GM21786 (cell line): ENCODE measurements around the gene SLC35B2.
A peak's percentile ranks its signal among the peaks of the same experiment; 100 is the strongest.

Source experiments
- ATAC-seq: cut with Tn5 transposase; IDR thresholded peaks from one replicate; pipeline ENCODE4 v1.9.1; 2021; ENCODE audit not compliant: unreplicated experiment

SLC35B2 gene

DNA sequence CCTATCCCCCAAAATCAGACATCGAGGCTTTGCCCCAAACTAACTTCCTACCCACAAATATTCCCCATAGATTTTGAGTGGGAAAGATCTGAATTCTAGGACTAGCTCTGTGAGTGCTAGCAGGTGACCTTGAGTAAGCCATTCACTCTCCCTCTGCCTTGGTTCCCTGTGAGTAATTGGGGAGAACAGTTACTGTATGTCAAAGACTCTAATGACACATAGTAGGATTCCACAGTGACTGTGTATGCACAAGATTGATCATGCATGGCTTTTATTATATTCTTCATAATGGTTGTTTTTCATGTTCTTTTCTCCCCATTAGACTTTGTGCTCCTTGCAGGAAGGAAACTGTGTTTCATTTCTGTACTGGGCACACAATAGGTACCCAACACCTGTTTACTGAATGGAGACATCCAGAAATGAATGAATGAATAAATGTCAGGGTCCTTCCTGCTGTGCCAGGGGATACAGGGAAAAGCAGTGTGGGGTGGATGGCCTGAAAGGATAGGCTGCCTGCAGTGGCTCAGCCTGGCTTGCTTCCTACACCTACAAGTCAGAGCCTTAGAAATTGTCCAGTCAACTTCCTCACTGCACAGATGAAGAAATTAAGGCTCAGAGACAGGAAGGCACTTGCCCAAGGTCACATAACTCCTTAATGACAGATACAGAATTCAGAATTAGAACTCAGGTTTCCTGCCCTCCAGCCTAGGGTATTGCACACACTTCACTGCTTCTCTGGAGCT lies 12.0 kb upstream of the SLC35B2 start:
- no peak for ATAC-seq

DNA sequence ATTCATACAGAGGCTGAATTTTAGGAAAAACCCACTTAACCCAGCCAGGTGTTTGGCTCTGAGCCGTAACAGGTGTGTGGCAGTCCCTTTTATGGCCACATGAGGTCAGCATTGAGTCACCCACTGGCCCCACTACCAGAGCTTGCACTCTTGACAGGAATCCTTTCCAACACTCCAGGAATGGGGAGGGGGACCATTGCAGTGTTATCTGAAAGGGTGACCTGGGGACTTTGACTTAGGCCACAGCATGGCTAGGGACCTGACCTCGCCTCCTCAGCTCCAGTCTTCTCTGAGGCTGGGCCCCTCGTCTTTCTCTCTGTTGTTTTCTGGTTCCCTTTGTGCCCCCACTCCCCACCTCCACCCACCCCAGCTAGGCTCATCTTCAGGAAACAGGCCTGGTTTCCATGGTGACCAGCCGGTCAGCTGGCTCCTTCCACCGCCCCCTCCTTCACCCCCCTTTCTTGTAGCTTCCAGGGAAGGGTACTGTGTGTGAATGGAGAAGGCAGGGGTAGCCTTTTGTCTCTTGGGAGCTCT lies 10.8 kb upstream of the SLC35B2 start:
- no peak for ATAC-seq

DNA sequence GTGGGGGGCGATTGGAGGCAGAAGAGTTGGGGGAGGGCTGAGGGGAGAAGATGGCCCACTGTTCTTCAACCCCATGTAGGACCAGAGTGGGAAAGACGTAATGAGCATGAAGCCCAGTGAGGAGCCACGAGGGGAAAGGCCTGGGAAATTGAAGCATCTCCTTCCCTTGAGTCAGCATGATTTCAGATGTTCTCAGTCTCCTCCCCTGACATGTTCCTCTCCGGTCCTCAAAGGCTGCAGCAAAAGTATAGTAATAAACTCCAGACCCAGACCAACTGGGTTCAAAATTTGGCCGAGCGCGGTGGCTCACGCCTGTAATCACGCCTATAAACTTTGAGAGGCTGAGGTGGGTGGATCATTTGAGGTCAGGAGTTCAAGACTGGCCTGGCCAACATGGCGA lies 9.9 kb upstream of the SLC35B2 start:
- no peak for ATAC-seq

DNA sequence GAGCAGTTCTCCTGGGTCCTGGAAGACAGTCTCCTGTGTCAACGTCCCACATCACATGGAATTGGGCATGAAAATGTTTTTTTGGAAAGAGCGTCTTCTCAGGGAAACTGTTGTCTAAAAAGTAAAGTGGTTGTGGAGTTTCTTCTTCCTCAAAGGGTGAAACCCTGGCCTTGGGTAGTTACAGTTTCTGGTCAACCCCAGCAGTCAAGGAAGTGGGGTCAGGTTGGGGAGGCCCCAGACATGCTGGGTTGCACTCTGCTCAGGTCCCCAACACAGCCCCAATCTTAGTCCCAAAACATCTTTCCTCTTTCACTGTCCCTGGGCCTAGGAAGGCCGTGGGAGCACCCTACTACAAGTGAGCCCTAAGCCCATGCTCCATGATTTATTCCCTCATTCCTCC lies 9.0 kb upstream of the SLC35B2 start:
- ATAC-seq: peak; percentile 33

DNA sequence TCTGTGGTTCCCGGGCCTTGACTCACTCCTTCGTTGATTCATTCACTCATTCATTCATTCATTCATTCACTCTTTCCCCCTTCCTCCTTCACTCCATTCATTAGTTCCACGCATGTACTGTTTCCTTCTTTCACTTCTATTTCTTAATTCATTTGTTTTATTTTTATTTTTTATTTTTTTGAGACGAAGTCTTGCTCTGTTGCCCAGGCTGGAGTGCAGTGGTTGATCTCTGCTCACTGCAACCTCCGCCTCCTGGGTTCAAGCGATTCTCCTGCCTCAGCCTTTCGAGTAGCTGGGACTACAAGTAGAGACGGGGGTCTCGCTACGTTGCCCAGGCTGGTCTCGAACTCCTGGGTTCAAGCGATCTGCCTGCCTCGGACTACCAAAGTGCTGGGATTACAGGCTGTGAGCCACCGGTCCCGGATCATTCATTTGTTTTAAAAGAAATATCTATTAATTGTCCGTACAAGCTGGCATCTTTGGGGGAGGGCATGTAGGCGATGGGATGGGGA lies 8.4 kb upstream of the SLC35B2 start:
- ATAC-seq: peak; percentile 29

DNA sequence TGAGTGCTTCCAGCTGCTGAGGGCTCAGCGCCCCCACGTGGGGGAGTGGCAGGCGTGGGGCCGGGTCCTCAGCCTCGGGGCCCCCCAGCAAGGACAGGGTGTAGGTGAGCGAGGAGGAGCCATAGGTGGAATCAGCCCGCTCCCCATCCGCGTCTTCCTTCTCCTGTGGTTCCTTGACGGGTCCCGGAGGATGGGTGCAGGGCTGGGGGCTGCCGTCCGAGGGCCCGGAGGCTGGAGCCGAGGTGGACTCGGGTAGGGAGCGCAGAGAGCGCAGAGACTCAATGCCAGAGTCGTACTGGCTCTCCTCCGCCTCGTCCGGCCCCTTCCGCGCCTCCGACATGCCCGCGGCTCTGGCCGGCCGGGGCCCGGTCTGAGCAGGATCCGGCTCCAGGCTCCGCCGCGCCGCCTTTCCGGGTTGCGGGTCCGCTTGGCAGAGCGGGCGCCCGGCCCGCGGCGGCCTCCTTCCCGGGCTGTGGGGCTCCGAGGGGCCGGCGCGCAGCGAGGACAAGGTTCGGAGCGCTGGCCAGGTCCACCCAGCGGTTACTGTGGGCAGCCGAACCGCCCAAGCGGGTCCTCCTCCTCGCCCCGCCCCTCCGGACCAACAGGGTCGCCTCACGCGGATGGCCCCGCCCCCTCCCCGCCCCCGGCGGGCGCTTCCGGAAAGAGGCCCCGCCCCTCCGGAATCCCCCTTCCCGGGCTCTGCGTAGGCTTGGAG lies 7.8 kb upstream of the SLC35B2 start, which contains the start of gene NFKBIE:
NFKBIE (minus strand) TSS at position 545 of the 715 bp plus-strand sequence; CDS start at position 340, 205 bp downstream.
- peak; percentile 26 for ATAC-seq

DNA sequence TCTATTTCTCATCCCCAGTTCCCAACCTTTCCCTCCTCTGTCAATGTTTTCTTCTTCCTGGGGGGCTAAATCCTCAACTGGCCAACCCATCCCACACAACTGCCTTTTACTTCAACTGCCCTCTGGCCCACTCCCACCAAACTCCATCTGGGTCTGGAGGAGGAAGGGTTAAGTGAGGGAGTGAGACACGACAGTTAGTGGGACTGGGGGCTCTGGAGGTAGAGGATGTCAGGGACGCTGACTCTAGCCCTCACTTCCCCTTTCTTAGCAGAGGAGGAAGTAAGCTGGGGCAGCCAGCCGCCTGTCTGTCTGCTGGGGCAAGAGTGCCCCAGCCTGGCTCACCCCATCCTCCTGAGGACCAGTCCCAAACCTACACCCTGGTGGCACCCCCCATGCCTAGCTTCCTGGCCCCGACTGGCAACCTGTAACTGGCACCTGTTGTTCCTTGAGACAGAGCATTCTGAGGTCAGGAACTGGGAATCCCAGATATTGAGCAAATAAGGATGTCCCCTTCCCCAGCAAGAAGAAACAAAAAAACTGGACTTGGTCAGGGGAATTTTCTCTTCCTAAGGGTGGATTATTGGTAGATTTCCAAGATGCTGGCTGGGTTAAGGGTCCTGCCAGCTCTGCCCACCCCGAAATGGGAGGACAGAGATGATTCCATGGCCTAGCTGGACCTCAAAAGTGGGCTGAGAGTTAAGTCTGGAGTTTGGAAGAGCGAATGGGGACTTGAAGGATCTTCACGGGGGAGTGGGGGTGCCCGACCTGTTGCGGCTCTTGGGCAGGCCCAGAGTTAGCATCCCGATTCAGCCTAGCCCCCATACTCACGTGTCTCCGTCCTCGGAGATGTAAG lies 7.1 kb upstream of the SLC35B2 start:
- ATAC-seq: peak; percentile 28

DNA sequence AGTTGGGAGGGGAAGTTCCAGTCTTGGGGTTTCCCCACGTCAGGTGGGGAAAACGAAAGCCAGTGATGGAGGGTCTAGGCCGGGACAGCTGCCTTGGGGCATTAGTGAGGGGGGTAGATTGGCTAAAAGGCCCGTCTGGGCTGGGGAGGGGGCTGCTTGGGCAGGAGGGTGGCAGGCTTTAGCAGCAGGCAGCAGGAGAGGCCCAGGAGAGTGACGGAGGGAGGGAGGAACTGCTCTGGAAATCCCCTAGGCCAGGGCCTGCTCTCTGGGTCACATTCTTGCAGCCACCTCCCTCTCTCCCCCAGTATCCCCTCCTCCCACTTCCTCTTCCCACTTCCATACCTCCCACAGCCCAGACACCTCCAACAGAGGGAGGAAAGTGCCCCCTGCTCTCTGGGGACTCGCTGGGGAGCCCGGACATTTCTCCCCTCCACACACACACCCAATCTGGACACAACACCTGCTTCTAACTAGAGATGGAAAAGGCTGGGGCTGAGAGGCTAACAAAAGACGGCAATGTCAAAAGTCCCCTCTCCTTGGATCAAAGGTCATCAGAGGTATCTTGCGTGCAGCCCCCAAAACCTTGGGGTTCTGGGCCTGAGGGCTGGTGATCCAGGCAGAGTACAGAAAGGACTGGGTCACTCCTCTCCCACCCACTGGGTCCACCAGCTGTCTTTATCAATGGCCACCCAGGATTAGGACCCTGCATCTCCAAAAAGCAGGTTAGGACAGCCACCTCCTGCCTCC lies 6.2 kb upstream of the SLC35B2 start:
- ATAC-seq: no peak

DNA sequence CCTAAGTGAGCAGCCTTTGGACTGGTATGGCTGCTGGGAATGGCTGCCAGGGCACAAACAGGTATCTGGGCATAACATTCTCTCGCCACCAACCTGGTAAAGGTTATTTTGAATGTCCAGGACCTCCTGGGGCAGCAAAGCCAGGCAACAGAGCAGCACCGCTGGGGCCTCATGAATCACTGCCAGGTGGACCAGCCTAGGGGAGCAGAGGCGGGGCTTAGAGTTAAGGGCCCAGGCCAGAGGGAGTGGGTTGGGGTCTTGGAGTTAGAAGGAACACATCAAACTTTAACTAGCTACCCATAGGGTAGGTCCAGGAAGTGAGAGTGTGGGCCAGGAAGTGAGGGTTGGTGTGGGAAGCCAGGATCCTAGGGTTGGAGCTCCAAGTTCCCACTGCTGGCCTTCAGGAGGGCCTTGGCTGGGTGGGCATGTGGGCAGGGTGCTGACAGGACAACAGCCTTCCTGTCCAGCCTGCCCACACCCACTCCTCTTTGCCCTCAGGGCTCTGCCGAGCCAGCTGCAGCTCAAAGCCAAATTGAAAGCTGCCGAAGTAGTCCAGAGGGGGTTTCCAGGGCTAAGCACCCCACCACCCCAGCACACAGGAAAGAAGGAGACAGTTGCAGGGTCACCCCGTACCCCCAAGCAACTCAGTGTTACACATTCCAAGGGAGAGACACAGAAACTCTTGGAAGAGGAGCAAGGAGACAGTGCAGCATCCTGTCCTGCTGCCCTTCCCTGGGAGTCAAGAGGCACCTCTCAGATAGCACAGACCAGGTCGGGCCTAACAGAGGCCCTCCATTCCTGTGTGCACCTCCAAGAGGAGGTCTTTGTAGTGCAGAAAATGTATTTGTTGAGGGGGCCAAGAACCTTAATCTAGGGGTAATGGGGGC lies 5.4 kb upstream of the SLC35B2 start:
- no peak for ATAC-seq

DNA sequence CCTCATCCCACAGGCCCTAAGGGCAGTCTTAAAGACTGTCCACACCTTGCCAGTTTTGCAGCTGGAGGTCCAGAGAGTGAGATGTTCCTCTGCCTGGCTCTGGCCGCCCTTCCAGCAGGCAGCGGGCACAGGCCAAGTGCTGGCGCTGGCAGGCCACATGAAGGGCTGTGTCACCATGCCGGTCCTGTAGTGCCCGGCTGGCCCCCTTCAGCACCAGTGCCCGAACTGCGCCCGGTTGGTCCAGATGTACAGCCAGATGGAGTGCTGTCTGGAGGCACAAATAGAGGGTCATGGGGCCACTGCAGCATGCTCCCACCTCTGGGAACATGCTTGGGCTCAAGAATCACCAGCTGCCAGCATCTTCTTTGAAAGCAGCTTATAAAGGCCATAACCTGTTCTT lies 4.3 kb upstream of the SLC35B2 start:
- no peak for ATAC-seq

DNA sequence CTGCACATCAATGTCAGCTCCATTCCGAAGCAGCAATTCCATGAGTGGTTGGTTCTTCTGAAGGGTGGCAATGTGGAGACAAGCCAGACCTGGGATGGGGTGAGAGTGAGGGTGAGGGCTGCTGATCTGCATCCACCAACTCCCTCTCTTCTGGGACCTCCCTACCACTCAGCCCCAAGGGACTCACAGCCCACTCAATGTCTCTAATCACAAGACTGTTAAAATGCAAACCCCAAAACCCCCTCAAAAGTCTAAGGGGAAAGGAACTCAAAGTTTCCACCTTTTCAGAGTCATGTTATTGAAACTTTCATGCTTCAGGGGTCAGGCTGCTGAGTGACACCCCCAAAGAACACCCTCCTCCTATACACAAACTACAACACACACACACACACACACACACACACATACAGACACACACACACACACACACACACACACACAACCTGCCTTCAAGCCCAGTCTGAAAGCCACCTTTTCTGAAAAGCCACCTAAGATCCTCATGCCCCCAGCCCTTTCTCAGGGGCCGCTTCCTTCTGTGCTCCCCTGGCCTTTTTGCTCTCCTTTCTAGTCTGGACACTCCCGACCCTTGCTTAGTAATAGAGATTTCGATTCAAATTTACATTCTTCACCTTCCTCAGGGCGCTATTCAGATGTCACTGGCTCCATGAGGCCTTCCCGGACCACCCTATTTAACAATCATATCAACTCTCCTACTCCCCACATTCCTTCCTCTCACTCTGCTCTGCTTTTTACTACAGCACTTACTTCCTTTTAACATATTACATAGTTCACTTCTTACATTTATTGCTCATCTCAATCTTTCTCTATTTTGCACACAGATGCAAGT lies 3.3 kb upstream of the SLC35B2 start:
- no peak for ATAC-seq

DNA sequence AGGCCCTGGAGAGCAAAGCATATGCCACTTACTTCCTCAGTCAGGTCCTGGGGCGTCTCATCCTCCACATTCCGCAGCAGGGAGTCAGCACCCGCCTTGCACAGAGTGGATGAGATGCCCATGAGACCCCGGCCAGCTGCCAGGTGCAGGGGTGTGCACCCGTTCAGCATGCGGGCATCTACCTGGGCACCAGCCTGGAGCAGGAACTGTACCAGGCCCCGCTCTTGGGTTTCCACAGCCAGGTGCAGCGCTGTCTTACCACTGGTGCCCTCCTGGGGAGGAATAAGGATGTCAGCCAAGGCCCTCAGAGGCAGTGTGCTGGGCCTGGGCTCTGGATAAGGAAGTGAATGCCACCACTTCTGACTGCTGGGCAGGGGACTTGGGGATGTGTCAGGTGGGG lies 2.7 kb upstream of the SLC35B2 start:
- ATAC-seq: no peak

DNA sequence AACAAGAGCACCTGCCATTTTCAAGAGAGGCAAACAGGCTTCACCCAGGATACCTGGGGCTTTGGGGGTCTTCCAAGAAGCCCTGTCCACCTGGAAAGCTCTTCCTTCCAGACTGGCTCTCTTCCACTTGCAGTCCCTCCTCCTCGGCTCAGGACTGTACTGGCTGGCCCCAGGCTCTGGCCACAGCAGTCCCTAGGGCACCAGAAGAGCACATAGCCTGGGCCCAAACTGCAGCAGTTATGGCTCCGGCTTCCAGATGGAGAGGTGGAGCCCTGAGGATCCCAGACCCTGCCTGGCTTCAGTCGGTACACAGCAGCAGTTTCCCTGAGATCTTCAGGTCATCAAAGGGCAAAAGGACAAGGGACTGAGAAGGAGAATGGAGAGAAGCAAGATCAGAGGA lies 1.6 kb upstream of the SLC35B2 start:
- no peak for ATAC-seq

DNA sequence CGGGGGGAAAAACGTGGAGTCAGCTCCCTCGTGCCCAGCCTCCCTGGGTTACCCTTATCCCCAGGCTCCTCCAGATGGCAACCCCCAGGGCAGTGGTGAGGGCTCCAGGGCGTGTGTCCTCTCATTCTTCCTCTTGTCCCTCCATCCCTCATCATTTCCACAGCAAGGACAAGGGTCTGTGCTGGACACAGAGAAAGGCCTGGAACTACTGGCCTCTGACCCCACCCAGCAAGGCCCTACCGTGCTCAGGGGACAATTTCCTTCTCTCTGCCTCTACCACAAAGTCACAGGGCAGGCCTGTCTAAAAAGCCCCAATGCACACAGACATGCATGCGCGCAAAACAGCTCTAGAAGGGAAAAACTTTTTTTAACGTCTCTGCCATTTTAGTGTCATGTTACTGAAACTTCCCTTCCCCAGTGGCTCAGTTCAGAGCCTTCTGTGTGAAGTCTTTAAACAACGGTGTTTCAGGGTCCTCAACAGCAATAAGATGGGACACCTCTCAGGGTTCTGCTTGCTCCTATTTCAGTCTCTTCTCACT lies 1.1 kb upstream of the SLC35B2 start:
- ATAC-seq: no peak

DNA sequence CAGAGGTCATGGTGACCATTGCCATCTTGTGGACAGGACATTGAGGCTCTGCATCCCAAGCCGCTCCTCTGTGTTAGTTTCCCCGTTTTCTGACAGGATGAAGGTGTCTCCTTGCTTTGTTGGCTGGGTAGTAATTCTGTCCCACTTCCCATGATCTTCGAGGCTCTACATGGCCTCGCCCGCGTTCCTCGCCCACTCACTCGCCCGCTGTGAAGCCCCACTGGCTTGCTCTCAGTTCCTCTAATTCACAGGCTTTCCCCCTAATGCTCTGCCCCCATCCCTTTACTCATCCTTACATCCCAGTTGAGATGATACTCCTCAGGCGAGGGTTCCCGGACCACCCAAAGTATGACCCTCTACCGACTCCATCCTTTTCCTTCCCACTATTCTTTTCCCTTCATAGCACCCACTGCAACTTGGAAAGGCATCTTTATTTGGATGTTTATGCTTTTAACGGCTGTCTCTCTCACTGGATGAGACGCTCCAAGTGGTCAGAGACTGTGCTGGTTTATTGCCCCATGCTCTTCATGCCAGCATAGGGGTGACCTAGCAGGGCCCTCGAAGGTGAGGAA lies 511 bp upstream of the SLC35B2 start:
- no peak for ATAC-seq

DNA sequence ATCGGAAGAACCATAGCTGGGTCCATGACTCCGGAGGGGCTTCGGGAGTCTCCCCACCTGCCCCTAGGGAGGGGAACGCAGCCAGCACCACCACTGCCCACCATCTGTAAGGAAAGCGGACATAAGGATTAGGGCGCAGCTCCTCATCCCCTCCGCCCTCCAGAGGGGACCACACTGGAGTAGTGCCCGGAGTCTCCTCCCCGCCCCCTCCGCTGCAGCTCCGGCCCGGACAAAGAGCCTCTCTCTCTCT lies 628 bp downstream of the SLC35B2 start:
- ATAC-seq: no peak

DNA sequence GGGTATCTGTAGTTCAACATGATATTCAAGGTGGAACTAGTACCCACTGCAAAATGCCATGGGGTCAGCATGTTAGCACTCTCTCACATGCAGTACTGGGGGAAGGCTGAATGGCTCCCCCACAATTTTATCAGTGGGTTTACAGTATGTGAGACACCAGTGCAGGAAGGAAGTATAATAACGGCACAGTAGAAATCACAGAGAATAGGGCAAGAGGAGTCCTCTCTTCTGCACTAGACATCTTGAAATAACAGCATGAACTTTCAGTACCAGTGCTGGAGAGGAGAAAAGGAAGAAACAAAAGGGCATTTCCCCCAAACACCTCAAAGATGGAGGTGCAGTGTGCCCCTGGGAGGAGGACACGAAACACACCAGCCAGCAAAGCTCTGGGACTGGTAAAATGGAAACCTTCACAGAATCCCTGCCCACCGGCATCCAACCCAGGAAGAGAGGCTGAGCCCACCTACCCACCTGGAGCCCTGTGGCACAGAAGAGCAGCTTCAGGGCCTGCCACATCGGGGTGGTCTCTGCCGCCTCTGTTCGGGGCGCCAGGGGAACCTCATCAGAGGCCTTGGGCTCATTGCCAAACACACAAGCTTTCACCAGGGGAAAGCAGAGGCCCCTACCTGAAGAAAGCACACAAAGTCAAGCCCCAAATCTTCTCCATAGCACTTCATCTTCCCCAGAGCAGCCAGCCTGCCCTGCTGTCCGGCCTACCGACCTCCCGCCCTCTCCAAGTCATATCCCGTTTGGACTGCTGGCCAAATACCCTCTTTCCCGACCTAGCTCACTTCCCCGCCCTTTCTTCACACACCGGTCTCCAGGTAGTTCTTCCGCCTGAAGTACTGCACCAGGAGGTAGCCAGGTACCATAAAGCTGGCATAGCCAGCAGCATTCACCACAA lies 1.2 kb downstream of the SLC35B2 start:
- ATAC-seq: no peak
